ENCODE results near the gene TRAF3IP3. TPM values are rescaled to one million over a fixed set of nuclear protein-coding genes. Genes with fewer than 3 reads are reported as not detected.

The TRAF3IP3 gene
- 0.65 TPM in 1 of 2 replicates, not detected in the other for total RNA-seq (ENCODE audit: low replicate concordance)

DNA sequence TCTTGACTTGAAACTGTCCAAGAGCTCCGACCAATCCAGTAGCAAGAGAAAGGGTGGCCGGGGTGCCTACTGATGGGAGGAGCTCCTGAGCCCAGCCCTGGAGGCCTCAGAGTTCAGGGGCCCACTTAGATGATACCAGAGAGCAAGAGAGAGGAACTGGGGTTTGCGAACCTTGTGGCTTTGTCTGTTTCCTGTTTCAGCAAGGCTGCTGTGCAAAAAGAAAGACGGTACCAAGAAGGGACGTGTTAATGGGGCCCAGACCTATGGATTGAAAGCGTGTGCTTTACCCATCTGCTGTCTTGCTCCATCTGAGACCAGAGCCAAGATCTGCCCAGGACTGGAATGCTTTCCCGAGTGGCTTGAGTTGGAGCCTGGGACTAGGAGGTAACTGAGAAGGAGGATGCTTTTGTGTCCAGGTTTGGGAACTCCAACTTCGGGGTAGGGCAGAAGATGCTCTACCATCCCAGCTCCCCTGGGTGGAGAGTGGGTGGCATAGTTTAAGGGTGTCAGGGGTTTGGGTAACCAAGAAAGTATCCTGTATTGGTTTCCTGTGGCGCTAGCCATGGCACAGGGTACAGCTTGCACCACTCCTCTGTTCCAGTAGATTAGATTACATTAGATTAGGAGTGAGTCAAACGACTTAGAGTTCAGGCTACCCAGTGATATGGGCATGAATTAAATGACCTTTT lies at the start of gene TRAF3IP3:
TSS of gene TRAF3IP3 (plus strand) at position 128 of the 689 bp plus-strand sequence. CDS start 3,987 bp downstream, outside the sequence.
- no peak within 1 kb of the TSS for H3K4me3 ChIP-seq (ENCODE audit: low read depth, low read length)
- TF ChIP-seq, protein P1, sequence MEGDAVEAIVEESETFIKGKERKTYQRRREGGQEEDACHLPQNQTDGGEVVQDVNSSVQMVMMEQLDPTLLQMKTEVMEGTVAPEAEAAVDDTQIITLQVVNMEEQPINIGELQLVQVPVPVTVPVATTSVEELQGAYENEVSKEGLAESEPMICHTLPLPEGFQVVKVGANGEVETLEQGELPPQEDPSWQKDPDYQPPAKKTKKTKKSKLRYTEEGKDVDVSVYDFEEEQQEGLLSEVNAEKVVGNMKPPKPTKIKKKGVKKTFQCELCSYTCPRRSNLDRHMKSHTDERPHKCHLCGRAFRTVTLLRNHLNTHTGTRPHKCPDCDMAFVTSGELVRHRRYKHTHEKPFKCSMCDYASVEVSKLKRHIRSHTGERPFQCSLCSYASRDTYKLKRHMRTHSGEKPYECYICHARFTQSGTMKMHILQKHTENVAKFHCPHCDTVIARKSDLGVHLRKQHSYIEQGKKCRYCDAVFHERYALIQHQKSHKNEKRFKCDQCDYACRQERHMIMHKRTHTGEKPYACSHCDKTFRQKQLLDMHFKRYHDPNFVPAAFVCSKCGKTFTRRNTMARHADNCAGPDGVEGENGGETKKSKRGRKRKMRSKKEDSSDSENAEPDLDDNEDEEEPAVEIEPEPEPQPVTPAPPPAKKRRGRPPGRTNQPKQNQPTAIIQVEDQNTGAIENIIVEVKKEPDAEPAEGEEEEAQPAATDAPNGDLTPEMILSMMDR (IDR thresholded peaks at IDR 0.05; ENCODE audit: insufficient read depth, low read length), result no peak
- DNase-seq (ENCODE audit: low read depth), result no peak

DNA sequence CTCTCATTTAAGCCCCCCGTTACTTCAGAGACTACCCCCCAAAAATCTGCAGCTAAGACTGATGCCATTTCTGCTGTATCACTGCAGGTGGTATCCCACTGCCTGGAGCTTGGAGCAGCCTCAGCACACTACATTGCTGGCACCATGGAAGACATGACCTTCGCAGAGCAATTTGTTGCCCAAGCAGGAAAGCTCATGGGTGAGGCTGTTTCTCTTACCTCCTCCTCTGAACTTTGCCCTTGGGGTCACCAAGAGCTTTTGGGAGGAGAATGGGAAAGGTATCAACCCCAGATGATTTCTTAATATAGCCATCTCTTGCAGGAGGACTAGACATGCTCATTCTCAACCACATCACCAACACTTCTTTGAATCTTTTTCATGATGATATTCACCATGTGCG lies 49.2 kb upstream of the TRAF3IP3 start:
- TF ChIP-seq, protein P1 (IDR thresholded peaks at IDR 0.05; ENCODE audit: insufficient read depth, low read length), result no peak
- no peak for DNase-seq (ENCODE audit: low read depth)
- H3K4me3 ChIP-seq (ENCODE audit: low read depth, low read length), result no peak overlapping the region

- peak; percentile 35 for DNase-seq (ENCODE audit: low read depth)
- no peak overlapping the region for H3K4me3 ChIP-seq (ENCODE audit: low read depth, low read length)
Observed at GRCh38 chr1:209707308-209707707, 48.5 kb upstream of the TRAF3IP3 start.

GRCh38 chr1:209708297-209708696 lies 47.6 kb upstream of the TRAF3IP3 start:
- DNase-seq (ENCODE audit: low read depth), result no peak
- TF ChIP-seq, protein P1 (IDR thresholded peaks at IDR 0.05; ENCODE audit: insufficient read depth, low read length), result no peak
- H3K4me3 ChIP-seq (ENCODE audit: low read depth, low read length), result no peak overlapping the region

More at GRCh38 chr1:209707308-209707707, 48.5 kb upstream of the TRAF3IP3 start:
- TF ChIP-seq, protein P1 (IDR thresholded peaks at IDR 0.05; ENCODE audit: insufficient read depth, low read length), result no peak

GRCh38 chr1:209710093-209710492 lies 45.8 kb upstream of the TRAF3IP3 start:
- no peak overlapping the region for H3K4me3 ChIP-seq (ENCODE audit: low read depth, low read length)
- no peak for DNase-seq (ENCODE audit: low read depth)
- TF ChIP-seq, protein P1 (IDR thresholded peaks at IDR 0.05; ENCODE audit: insufficient read depth, low read length), result no peak

DNA sequence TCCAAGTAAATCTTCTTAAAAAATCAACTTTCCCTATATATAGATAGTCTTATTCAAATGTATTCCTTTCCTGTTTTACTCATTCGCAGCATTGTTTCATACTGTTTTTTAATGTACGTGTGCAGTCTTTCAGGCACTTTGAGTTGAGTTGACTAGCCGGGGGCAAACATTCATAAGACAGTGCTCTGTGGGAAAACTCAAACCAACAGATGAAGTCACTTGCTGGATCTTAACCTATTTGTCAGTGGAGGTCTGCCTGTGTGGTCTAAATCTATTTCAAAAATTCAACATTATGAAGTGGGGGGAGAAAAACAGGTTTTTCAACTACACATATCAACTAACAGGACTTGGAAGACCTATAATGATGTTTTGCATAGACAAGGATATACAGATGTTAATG lies 45.0 kb upstream of the TRAF3IP3 start:
- TF ChIP-seq, protein P1 (IDR thresholded peaks at IDR 0.05; ENCODE audit: insufficient read depth, low read length), result no peak
- H3K4me3 ChIP-seq (ENCODE audit: low read depth, low read length), result no peak overlapping the region
- DNase-seq (ENCODE audit: low read depth), result no peak
